Esophagus muscularis mucosa (tissue), 4 donors: ENCODE measurements around the gene KCNJ13. TPM values are rescaled to one million over a fixed set of nuclear protein-coding genes. Genes with fewer than 3 reads are reported as not detected.

Experiments used
- DNase-seq: peaks from one replicate; pipeline ENCODE4 v3.0.0-alpha.2; 2017; ENCODE audit errors: extremely low spot score
- H3K27ac ChIP-seq, 4 donors: fragments of 200-600 bp; sonication (generic); replicated peaks in 1 of 4; 1 replicate in 3 of 4; 2 replicates in 1 of 4; pipeline ENCODE4 v1.5.1; 2016 to 2019; ENCODE audit warnings: mild to moderate bottlenecking in 1 of 4
- H3K27me3 ChIP-seq, 4 donors: fragments of 200-600 bp; sonication (generic); one replicate each; pipeline versions ENCODE4 v1.5.1 to v1.6.0; 2016 to 2019
- H3K36me3 ChIP-seq, 4 donors: fragments of 200-600 bp; sonication (generic); one replicate each; pipeline ENCODE4 v1.5.1; 2016 to 2019
- H3K4me1 ChIP-seq, 4 donors: fragments of 200-600 bp; sonication (generic); one replicate each; pipeline ENCODE4 v1.5.1; 2016 to 2019
- H3K4me3 ChIP-seq, 4 donors: fragments of 200-600 bp; sonication (generic); 1 replicate in 2 of 4; 2 replicates in 2 of 4; pipeline ENCODE4 v1.5.1; 2016 to 2019; ENCODE audit warnings: mild to moderate bottlenecking in 4 of 4, moderate library complexity in 1 of 4
- H3K9me3 ChIP-seq, 4 donors: fragments of 200-600 bp; sonication (generic); 1 replicate in 3 of 4; 2 replicates in 1 of 4; pipeline ENCODE4 v1.5.1; 2016 to 2019
- EP300 ChIP-seq: sonication (generic); formaldehyde crosslinking; IDR thresholded peaks from one replicate; pipeline ENCODE4 v1.6.1; 2017; ENCODE audit warnings: antibody characterized with exemption
- POLR2A ChIP-seq: fragments of 450-650 bp; IDR thresholded peaks from one replicate; pipeline ENCODE4 v1.6.1; 2017; ENCODE audit warnings: antibody characterized with exemption, moderate library complexity, mild to moderate bottlenecking, low read depth
- POLR2AphosphoS5 ChIP-seq, 2 donors: sonication (generic); formaldehyde crosslinking; IDR thresholded peaks; one replicate each; pipeline ENCODE4 v1.6.1; 2017; ENCODE audit warnings: antibody characterized with exemption in 2 of 2
- WGBS: methylation state at CpG from one replicate; pipeline ENCODE4 v1.1.5; 2018; 5-methylcytosine and 5-hydroxymethylcytosine counted together
- intact Hi-C: fragments of 100-400 bp; cut with DNase I; formaldehyde crosslinking; loops from one replicate; pipeline ENCODE4 v1.15.1; 2023
- total RNA-seq, 4 donors: library from RNA; depleted of rRNA; stranded (reverse); fragments of >200 nt; gene quantifications; one replicate each; pipeline versions ENCODE4 v1.1.0 to v1.2.1, GENCODE V29; 2016
- TF ChIP-seq, protein P1 (sequence below), 3 experiments: fragments of 200-600 bp in 2 of 3; fragments of 450-650 bp in 1 of 3; sonication (generic) in 2 of 3; IDR thresholded peaks; one replicate each; pipeline ENCODE4 v1.5.1; 2017 to 2019; ENCODE audit warnings: antibody characterized with exemption in 3 of 3, mild to moderate bottlenecking in 2 of 3, moderate library complexity in 1 of 3

KCNJ13 gene
- total RNA-seq, 4 donors from 2014 or later, result not detected

GRCh38 chr2:232772531-232772930 is 3.8 kb downstream of the KCNJ13 start:
- no peak for DNase-seq
- intact Hi-C loops, result no loop called here
- Histone ChIP-seq H3K4me1 (no peaks in the 10 kb centered on the region), H3K27ac (no peak overlapping the region), H3K27me3 (no peaks in the 10 kb centered on the region), H3K4me3 (no peak overlapping the region), H3K9me3 (no peaks in the 10 kb centered on the region), H3K36me3 (peaks cover 10 to 40% (median 26%) of the 10 kb centered on the region in 4 donors)
- no peak for TF ChIP-seq POLR2AphosphoS5 (IDR thresholded peaks at IDR 0.05)
- TF ChIP-seq POLR2A, result no peak
- TF ChIP-seq EP300, result no peak
- TF ChIP-seq, protein P1, sequence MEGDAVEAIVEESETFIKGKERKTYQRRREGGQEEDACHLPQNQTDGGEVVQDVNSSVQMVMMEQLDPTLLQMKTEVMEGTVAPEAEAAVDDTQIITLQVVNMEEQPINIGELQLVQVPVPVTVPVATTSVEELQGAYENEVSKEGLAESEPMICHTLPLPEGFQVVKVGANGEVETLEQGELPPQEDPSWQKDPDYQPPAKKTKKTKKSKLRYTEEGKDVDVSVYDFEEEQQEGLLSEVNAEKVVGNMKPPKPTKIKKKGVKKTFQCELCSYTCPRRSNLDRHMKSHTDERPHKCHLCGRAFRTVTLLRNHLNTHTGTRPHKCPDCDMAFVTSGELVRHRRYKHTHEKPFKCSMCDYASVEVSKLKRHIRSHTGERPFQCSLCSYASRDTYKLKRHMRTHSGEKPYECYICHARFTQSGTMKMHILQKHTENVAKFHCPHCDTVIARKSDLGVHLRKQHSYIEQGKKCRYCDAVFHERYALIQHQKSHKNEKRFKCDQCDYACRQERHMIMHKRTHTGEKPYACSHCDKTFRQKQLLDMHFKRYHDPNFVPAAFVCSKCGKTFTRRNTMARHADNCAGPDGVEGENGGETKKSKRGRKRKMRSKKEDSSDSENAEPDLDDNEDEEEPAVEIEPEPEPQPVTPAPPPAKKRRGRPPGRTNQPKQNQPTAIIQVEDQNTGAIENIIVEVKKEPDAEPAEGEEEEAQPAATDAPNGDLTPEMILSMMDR (IDR thresholded peaks at IDR 0.05), result no peak
- 94% methylated on average over 2 of the region's 2 CpGs for WGBS

DNA sequence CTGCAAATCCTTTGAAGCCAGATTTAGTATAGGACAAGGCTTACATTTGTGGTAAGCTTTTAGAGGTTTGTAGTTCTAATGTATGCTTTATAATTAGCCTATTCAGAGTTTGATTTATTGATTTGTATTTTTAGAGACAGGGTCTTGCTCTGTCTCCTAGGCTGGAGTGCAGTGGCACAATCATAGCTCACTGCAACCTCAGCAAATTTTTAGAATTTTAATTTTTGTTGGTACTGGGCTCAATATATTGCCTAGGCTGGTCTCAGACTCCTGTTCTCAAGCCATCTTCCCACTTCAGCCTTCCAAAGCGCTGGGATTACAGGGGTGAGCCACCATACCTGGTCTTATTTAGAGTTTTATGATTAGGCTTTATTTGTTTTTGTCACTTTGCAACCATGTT is 4.5 kb downstream of the KCNJ13 start:
- no peak overlapping the region for H3K27ac ChIP-seq
- TF ChIP-seq POLR2AphosphoS5 (IDR thresholded peaks at IDR 0.05), result no peak
- no peak for TF ChIP-seq POLR2A
- no peak for TF ChIP-seq EP300
- TF ChIP-seq, protein P1 (IDR thresholded peaks at IDR 0.05), result no peak

GRCh38 chr2:232770207-232770606 is 6.2 kb downstream of the KCNJ13 start:
- H3K36me3 ChIP-seq, result peaks cover 10 to 50% (median 25%) of the 10 kb centered on the region in 4 donors
- no peak for DNase-seq
- intact Hi-C loops, result no loop called here
- H3K4me1 ChIP-seq, result no peaks in the 10 kb centered on the region
- no peak overlapping the region for H3K27ac ChIP-seq
- no peaks in the 10 kb centered on the region for H3K9me3 ChIP-seq
- H3K27me3 ChIP-seq, result no peaks in the 10 kb centered on the region
- TF ChIP-seq POLR2A (no peak), POLR2AphosphoS5 (IDR thresholded peaks at IDR 0.05) (no peak), EP300 (no peak)
- TF ChIP-seq, protein P1 (IDR thresholded peaks at IDR 0.05), result no peak
- H3K4me3 ChIP-seq, result no peak overlapping the region

More for the DNA sequence above, 4.5 kb downstream of the KCNJ13 start:
- 95% methylated on average over 1 of the region's 1 CpG for WGBS
- DNase-seq, result no peak
- Histone ChIP-seq H3K4me1 (no peaks in the 10 kb centered on the region), H3K4me3 (no peak overlapping the region), H3K9me3 (no peaks in the 10 kb centered on the region), H3K27me3 (no peaks in the 10 kb centered on the region), H3K36me3 (peaks cover 10 to 33% (median 25%) of the 10 kb centered on the region in 4 donors)
- intact Hi-C loops, result no loop called here

DNA sequence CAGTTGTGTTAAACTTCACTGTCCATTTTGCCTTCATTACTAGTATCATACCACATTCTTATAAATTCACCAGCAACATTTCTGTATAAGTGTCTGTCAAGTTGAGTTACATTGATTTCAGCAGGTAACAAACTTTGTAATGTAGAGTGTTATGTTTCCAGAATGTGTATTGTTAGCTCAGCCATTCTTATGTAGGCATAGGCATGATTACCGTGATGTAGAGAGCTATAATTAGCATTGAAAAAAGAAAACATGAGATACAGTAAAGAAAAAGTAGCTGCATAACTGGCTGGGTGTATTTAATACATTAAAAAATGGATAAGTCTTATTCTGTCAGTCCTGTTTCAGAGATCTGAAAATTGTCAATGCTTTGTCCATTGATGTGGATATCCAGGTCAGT is 8.5 kb downstream of the KCNJ13 start:
- Histone ChIP-seq H3K4me1 (no peaks in the 10 kb centered on the region), H3K36me3 (peaks cover 10 to 73% (median 42%) of the 10 kb centered on the region in 4 donors)

More for the DNA sequence above, 8.5 kb downstream of the KCNJ13 start:
- no peak for DNase-seq
- Histone ChIP-seq H3K9me3 (no peaks in the 10 kb centered on the region), H3K27ac (no peak overlapping the region), H3K4me3 (no peak overlapping the region), H3K27me3 (no peaks in the 10 kb centered on the region)
- intact Hi-C loops, result no loop called here
- no peak for TF ChIP-seq POLR2AphosphoS5 (IDR thresholded peaks at IDR 0.05)
- TF ChIP-seq, protein P1 (IDR thresholded peaks at IDR 0.05), result no peak
- TF ChIP-seq EP300, result no peak
- no peak for TF ChIP-seq POLR2A
- WGBS, result 93% methylated on average over 1 of the region's 1 CpG
